Inflammatory macrophage treated with lipopolysaccharide for 1 hour (primary cell): ENCODE results near the gene KRTAP10-9.

Source experiments
- DNase-seq, 2 donors: peaks; one replicate each; pipeline ENCODE4 v3.0.0-alpha.2; 2020 to 2022

KRTAP10-9 gene

DNA sequence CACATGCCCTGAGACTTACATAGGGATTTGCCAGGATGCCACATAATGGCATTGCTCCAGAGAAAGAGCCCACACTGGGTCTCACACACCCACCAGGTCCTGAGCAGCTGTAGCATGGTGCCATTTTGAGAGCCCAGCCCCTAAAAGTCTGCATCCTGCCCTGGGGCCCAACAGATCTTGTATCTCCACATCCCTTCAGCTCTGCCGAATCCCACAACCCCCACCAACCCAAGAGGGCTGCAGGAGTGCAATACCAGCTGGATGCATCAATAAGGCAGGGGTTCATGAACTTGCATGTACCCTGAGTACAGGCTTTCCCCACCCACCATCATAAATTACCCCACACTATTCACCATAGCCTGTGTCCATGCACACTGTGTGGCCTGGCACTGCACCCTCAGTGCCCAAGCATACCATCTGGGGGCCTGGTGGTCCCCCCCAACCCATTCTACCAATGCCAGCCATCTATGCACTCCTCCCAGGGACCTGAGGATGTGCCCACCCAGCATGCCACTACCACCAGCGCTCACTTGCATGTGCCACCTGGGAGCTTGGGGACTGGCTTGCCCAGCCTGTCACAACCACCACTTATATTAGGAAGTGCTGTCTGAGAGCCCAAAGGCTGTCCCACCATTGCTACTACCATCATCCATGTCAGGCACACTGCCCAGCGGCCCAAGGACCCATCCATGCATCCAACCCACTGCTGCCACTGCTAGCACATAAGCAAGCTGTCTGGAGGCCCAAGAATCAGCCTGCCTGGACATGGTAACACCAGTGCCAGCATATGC is 43.9 kb downstream of the KRTAP10-9 start:
- no peak for DNase-seq

GRCh38 chr21:44671911-44672310 is 45.0 kb downstream of the KRTAP10-9 start:
- no peak for DNase-seq

- no peak for DNase-seq
These were observed 51.0 kb downstream of the KRTAP10-9 start for GRCh38 chr21:44677881-44678280.
